ENCODE results near the gene CCDC3. TPM values are rescaled to one million over a fixed set of nuclear protein-coding genes. Genes with fewer than 3 reads are reported as not detected.

Gene CCDC3
- total and polyA plus RNA-seq, 2 of the 4 experiments (the other 2 are of a cell fraction): 0.29 to 0.36 TPM

DNA sequence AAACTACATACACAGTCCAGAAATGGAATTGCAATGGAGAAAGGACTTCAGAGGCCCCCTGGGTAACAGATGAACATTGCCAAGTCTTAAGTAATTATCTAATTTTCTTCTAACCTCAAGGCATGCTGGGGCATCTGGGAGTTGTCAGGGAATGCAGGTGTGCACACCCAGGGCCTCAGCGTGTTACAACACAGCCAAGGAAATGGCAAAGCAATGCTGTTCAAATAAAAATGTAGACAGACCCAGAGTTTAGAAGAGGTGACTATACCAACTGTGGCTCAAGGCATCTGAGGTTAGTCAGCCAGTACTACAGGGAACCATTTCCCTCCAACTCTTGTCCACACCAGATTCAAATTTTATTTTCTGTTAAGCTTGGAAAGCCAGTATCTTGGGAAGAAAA lies 73.6 kb downstream of the CCDC3 start:
- no peak overlapping the region for H2BK5ac ChIP-seq (ENCODE audit: low read depth, low read length, poor library complexity, severe bottlenecking)
- DNase-seq: no peak
- 60% methylated on average over 1 of the region's 1 CpG; no CpG with 5 or more reads in 1 of the 2 experiments for WGBS, 2 experiments (ENCODE audit: extremely low coverage in 2 of 2, insufficient read length in 1 of 2)
- no peak overlapping the region for H3K4me2 ChIP-seq (ENCODE audit: low read depth, low read length)
- no peak overlapping the region for H2BK15ac ChIP-seq (ENCODE audit: low read depth, low read length)
- H3K4me3 ChIP-seq (ENCODE audit: insufficient read depth, low read depth, low read length): no peak overlapping the region
- H2AFZ ChIP-seq (replicated peaks; ENCODE audit: low read length, poor library complexity): no peak overlapping the region
- ATAC-seq (ENCODE audit: low read depth): no peak
- no peaks in the 10 kb centered on the region for H3K4me1 ChIP-seq (ENCODE audit: control insufficient read depth, insufficient read depth, low read length)
- no peak overlapping the region for H2AK9ac ChIP-seq (replicated peaks; ENCODE audit: low read depth, low read length, poor library complexity)
- dilution Hi-C loops (cut with HindIII; ENCODE audit: low sequenced_read_pairs, unreplicated experiment) (no loop called here), intact Hi-C loops (cut with micrococcal nuclease) (no loop called here), in situ Hi-C loops (cut with MboI; ENCODE audit: low sequenced_read_pairs) (no loop called here)
- H3K23ac ChIP-seq (ENCODE audit: low read depth, low read length): no peak overlapping the region
- H4K5ac ChIP-seq (ENCODE audit: low read depth, low read length): no peak overlapping the region
- H2AK5ac ChIP-seq (ENCODE audit: low read depth, low read length): no peak overlapping the region
- no peak overlapping the region for H4K91ac ChIP-seq (ENCODE audit: insufficient read depth, low read depth, low read length)
- no peaks in the 10 kb centered on the region for H3K9me1 ChIP-seq (ENCODE audit: insufficient read depth, low read length)
- H3K14ac ChIP-seq (replicated peaks; ENCODE audit: low read depth, low read length): no peak overlapping the region
- no TSS peak for BruUV-seq (replicated peaks)
- no peak overlapping the region for H3K18ac ChIP-seq (ENCODE audit: low read depth, low read length)
- no peaks in the 10 kb centered on the region; the same call in 1 of the 2 replicates for H3K27me3 ChIP-seq (ENCODE audit: control insufficient read depth, insufficient read depth, low read length)
- no peaks in the 10 kb centered on the region for H4K20me1 ChIP-seq (ENCODE audit: insufficient read depth, low read length)
- peaks cover 1% of the 10 kb centered on the region; the same call in 1 of the 2 replicates for H3K9me3 ChIP-seq (ENCODE audit: control insufficient read depth, insufficient read depth, low read length)
- H2BK20ac ChIP-seq (ENCODE audit: low read depth, low read length): no peak overlapping the region
- CTCF ChIA-PET: no interaction called here
- H3K27ac ChIP-seq (ENCODE audit: insufficient read depth, low read length): no peak overlapping the region
- H3K9ac ChIP-seq (ENCODE audit: low read depth, low read length): no peak overlapping the region
- H4K8ac ChIP-seq (ENCODE audit: low read depth in 2 of 2, low read length in 2 of 2): no peak overlapping the region
- no peak overlapping the region for H2BK120ac ChIP-seq (ENCODE audit: low read depth, low read length)
- H3K79me1 ChIP-seq (ENCODE audit: low read depth in 1 of 2, low read length in 2 of 2): no peaks in the 10 kb centered on the region
- TF ChIP-seq, protein P1, sequence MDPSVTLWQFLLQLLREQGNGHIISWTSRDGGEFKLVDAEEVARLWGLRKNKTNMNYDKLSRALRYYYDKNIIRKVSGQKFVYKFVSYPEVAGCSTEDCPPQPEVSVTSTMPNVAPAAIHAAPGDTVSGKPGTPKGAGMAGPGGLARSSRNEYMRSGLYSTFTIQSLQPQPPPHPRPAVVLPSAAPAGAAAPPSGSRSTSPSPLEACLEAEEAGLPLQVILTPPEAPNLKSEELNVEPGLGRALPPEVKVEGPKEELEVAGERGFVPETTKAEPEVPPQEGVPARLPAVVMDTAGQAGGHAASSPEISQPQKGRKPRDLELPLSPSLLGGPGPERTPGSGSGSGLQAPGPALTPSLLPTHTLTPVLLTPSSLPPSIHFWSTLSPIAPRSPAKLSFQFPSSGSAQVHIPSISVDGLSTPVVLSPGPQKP (IDR thresholded peaks at IDR 0.05; ENCODE audit: borderline replicate concordance, low read depth, low read length): no peak
- TF ChIP-seq RFX5 (IDR thresholded peaks at IDR 0.05; ENCODE audit: low read depth, low read length): no peak
- no peak for TF ChIP-seq RAD21 (IDR thresholded peaks at IDR 0.05; ENCODE audit: low read length)
- no peak for TF ChIP-seq FOS (IDR thresholded peaks at IDR 0.05; ENCODE audit: low read depth, low read length)
- TF ChIP-seq NFE2L2 (IDR thresholded peaks at IDR 0.05; ENCODE audit: low read depth, low read length): no peak
- no peak for TF ChIP-seq BHLHE40 (IDR thresholded peaks at IDR 0.05; ENCODE audit: low read depth, low read length)
- TF ChIP-seq MAZ (IDR thresholded peaks at IDR 0.05; ENCODE audit: borderline replicate concordance, low read depth, low read length): no peak
- no peak for TF ChIP-seq SMC3 (IDR thresholded peaks at IDR 0.05; ENCODE audit: low read depth, low read length)
- TF ChIP-seq, protein P2, sequence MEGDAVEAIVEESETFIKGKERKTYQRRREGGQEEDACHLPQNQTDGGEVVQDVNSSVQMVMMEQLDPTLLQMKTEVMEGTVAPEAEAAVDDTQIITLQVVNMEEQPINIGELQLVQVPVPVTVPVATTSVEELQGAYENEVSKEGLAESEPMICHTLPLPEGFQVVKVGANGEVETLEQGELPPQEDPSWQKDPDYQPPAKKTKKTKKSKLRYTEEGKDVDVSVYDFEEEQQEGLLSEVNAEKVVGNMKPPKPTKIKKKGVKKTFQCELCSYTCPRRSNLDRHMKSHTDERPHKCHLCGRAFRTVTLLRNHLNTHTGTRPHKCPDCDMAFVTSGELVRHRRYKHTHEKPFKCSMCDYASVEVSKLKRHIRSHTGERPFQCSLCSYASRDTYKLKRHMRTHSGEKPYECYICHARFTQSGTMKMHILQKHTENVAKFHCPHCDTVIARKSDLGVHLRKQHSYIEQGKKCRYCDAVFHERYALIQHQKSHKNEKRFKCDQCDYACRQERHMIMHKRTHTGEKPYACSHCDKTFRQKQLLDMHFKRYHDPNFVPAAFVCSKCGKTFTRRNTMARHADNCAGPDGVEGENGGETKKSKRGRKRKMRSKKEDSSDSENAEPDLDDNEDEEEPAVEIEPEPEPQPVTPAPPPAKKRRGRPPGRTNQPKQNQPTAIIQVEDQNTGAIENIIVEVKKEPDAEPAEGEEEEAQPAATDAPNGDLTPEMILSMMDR (conservative IDR thresholded peaks at IDR 0.05; ENCODE audit: low read depth, low read length): no peak
- POLR2A ChIA-PET (ENCODE audit: unreplicated experiment): no interaction called here
- H3K4ac ChIP-seq (ENCODE audit: low read depth, low read length): no peak overlapping the region
- no peak overlapping the region for H3K56ac ChIP-seq (ENCODE audit: extremely low read depth, insufficient read depth, low read length)
- H3K36me3 ChIP-seq (ENCODE audit: control insufficient read depth, insufficient read depth, low read length): no peaks in the 10 kb centered on the region
